LNCAP (cell line): ENCODE results near the gene ALDH3A2.

ENCODE experiments used
- TF ChIP-seq, protein P1 (sequence below): fragments of 450-650 bp; IDR thresholded peaks from 2 replicates; pipeline ENCODE4 v1.5.1; 2017; ENCODE audit warnings: mild to moderate bottlenecking

ALDH3A2 gene

DNA sequence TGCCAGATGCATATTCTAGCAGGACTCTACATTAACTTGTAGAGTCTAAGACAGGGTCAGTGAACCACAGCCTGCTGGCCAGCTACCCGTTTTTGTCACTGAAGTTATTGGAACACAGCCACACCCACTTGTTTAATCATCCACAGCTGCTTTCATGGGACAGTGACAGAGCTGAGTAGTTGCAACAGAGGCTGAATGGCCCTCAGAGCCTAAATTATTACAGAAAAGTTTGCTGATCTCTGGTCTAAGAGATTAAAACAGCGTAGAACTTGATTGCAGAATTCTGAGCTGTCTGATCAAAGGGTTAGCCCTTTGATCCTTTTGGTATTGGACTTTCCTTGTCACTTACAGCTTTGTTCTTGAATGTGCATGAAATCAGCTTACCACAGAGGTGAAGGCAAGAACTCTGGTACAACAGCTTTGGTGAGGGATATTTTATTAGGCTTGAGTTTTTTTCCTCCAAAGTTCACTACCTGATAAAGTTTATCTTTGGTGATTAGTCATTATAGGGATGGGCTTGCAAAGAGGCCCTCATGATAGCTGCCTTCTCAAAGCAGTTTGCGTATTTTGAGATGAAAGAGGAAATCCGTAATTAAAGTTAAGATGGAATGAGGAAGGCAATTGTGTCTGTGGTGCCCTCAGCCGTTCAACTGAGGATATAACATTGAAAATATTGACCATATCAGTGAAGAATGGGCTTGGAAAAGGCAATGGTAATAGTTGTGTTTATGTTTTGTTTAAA, 23.6 kb downstream of the ALDH3A2 start:
- TF ChIP-seq, protein P1, sequence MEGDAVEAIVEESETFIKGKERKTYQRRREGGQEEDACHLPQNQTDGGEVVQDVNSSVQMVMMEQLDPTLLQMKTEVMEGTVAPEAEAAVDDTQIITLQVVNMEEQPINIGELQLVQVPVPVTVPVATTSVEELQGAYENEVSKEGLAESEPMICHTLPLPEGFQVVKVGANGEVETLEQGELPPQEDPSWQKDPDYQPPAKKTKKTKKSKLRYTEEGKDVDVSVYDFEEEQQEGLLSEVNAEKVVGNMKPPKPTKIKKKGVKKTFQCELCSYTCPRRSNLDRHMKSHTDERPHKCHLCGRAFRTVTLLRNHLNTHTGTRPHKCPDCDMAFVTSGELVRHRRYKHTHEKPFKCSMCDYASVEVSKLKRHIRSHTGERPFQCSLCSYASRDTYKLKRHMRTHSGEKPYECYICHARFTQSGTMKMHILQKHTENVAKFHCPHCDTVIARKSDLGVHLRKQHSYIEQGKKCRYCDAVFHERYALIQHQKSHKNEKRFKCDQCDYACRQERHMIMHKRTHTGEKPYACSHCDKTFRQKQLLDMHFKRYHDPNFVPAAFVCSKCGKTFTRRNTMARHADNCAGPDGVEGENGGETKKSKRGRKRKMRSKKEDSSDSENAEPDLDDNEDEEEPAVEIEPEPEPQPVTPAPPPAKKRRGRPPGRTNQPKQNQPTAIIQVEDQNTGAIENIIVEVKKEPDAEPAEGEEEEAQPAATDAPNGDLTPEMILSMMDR: peak; percentile 45; the same call in 1 of the 2 replicates

DNA sequence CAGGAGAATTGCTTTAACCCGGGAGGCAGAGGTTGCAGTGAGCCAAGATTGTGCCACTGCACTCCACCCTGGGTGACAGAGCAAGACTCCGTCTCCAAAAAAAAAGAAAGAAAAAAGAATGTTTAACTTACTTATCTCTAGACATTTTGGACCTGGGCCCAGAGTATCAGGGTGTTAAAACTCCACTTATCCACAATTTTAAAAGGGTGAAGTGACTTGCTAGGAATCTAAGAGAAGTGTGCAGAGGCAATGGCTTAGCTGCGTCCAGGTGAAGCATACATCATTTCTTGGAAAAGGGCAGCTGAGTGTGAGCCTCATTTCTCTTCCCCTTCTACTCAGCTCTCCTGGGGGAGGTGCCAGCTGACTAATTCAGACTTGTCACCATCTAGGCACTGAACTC, 25.1 kb downstream of the ALDH3A2 start:
- TF ChIP-seq, protein P1: no peak

DNA sequence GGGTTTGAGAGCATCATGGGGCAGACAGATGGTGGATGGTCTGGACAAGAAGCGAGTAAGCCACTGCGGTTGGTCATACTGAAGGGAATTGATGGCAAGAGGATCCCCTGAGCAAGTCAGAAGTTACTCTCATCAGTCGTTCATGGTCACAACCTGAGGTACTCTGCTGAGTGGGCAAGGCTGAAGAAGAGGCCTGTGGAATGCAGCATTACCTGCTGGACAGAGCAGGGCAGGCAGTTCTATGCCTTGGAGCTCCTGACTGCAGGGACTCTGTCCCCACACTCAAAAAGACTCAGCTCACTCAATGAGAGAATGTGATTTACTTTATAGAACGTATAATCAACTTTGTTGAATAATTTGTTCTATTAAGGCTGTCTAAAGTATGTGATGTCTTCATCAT, 28.3 kb downstream of the ALDH3A2 start:
- TF ChIP-seq, protein P1: no peak

DNA sequence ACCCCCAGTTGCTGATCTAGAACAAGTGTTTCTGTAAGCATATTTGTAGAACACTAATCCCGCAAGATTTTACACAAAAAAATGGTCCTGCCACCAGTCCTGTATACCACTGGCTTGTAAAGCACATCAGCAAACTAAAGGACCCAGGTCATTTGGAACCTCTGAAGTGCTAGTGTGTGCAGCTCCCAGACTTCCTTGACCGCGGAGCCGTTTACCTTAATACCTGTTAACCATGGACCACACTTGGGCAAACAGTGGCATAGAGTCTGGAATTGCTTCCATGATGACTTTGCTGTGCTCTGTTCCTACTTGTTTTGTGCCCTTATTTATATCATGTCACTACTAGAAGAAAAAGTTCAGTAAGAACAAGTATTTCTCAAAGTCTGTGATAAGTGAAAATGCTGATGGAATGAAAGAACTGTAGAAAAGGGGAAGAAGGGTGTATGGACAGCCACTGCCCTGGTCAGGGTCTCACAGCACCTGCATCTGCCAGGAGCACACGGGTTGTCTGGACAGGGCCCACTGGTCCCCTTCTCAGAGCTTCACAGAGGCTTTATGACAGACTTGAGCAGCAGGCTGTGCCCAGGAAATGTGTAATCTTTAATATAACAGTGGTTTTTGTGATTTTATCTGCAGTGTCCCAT, 29.3 kb downstream of the ALDH3A2 start:
- TF ChIP-seq, protein P1: no peak

DNA sequence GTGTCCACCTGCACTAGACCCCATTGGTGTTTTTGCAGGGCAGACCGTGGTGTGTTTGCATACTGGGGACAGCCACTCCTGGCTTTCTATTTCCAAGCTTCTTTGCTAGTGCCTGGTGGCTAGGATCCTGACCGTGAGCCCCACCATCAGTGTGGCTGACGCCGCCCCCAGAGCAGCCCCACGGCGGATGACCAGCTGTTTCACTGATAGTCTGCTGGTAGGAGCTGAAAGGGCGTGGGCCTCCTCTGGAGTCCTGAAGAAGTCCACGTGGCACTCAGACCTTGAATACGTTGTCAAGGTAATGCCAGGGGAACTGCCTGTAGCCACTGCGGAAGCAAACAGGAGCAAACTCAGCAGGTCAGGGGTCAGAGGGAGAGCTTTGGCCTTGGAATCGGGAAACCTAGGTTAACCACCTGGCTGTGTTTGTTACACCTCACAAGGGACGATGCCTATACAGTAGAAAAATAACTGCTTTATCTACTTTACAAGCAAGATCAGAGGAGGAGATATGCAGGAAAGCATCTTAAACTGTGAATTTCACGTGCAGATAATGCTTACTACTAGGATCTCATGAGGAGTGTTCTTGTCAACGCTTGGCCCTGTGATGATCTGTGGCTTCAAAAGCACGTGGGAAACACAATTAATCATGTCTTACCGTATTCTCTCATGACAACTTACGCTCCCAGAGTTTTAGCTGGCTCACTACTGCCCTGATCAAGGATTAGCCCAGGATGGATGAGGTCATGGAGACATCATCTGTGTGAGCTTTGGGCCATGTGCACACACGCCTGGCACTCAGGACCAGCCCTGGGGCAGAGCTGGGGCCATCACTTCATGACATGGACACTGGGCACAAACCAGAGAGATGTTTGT, 30.3 kb downstream of the ALDH3A2 start:
- TF ChIP-seq, protein P1: no peak

DNA sequence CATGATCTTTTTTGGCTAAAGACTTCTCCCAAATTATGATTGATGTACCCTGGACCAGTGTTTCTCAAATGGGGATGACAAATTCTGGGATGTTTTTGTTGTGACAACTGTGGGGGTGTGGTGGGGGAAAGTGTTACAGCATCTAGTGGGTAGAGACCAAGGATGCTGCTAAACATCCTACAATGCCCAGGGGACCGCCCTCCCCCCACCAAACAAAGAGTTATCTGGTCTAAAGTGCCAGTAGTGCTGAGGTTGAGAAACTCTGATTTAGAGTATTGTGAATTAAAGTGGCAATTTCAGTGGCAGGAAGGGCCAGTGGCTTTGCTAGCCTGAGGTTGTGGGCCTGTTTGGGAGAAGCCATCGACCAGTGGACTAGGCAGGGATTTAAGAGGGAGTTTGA, 34.6 kb downstream of the ALDH3A2 start:
- TF ChIP-seq, protein P1: no peak

DNA sequence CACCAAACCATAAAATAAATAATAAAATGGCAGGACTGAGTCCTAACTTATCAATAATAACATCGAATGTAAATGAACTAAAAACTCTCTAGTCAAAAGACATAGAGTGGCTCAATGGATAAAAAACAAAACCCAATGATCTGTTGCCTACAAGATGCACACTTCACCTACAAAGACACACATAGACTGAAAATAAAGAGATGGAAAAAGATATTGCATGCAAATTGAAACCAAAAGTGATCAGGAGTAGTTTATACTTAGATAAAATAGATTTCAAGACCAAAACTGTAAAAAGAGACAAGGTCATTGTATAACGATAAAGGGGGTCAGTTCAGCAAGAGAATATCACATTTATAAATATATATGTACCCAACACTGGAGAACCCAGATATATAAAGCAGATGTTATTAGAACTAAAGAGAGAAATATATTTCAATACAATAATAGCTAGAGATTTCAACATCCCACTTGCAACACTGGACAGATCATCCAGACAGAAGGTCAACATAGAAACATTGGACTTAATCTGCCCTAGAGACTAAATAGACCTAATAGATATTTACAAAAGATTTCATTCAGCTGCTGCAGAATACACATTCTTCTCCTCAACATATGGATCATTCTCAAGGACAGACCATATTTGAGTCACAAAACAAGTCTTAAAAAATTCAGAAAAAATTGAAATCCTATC, 38.0 kb downstream of the ALDH3A2 start:
- TF ChIP-seq, protein P1: no peak
